Coronary artery (tissue), 2 donors: ENCODE results near the gene NOX5.

Experiments
- DNase-seq: peaks from one replicate; pipeline ENCODE4 v3.0.0-alpha.2; 2017; ENCODE audit warnings: low spot score
- H3K27ac ChIP-seq, 2 donors: fragments of 200-600 bp; sonication (generic); one replicate each; pipeline ENCODE4 v1.5.1; 2016 to 2019
- H3K4me3 ChIP-seq: fragments of 200-600 bp; sonication (generic); 2 replicates; pipeline ENCODE4 v1.5.1; 2016; ENCODE audit warnings: mild to moderate bottlenecking, moderate library complexity
- CTCF ChIP-seq: fragments of 200-600 bp; sonication (generic); IDR thresholded peaks from one replicate; pipeline ENCODE4 v1.5.1; 2019; ENCODE audit warnings: antibody characterized with exemption

NOX5 gene

GRCh38 chr15:69096196-69096595 is 81.7 kb downstream of the NOX5 start:
- no peak for DNase-seq
- no peak overlapping the region for H3K4me3 ChIP-seq
- TF ChIP-seq CTCF, result no peak
- no peak overlapping the region for H3K27ac ChIP-seq

- H3K4me3 ChIP-seq, result no peak overlapping the region
- no peak for DNase-seq
- no peak overlapping the region for H3K27ac ChIP-seq
- TF ChIP-seq CTCF, result no peak
These were observed 82.1 kb downstream of the NOX5 start for GRCh38 chr15:69096626-69097025.

- Histone ChIP-seq H3K4me3 (no peak overlapping the region), H3K27ac (no peak overlapping the region)
- no peak for TF ChIP-seq CTCF
- no peak for DNase-seq
These were observed 84.3 kb downstream of the NOX5 start for GRCh38 chr15:69098771-69099170.

GRCh38 chr15:69099941-69100340 is 85.4 kb downstream of the NOX5 start:
- TF ChIP-seq CTCF, result no peak
- no peak overlapping the region for H3K27ac ChIP-seq
- DNase-seq, result no peak
- H3K4me3 ChIP-seq, result no peak overlapping the region

GRCh38 chr15:69100821-69101220 is 86.3 kb downstream of the NOX5 start:
- Histone ChIP-seq H3K4me3 (no peak overlapping the region), H3K27ac (no peak overlapping the region)
- no peak for TF ChIP-seq CTCF
- DNase-seq, result no peak

- H3K4me3 ChIP-seq, result no peak overlapping the region
These were observed 89.7 kb downstream of the NOX5 start for GRCh38 chr15:69104050-69104750.

More at GRCh38 chr15:69104050-69104750, 89.7 kb downstream of the NOX5 start:
- H3K27ac ChIP-seq, result no peak overlapping the region
- no peak for TF ChIP-seq CTCF
- no peak for DNase-seq
